GM18909 (cell line): ENCODE measurements around the gene LGR4.
"Not testable (repeated sequence)": the region's sequence is repeated elsewhere in the genome, so short reads cannot be mapped to it uniquely, and the experiment has no call there.

Experiments
- ATAC-seq: cut with Tn5 transposase; IDR thresholded peaks from one replicate; pipeline ENCODE4 v1.9.1; 2021; ENCODE audit warnings: mild to moderate bottlenecking; ENCODE audit not compliant: unreplicated experiment, poor library complexity

LGR4 gene

DNA sequence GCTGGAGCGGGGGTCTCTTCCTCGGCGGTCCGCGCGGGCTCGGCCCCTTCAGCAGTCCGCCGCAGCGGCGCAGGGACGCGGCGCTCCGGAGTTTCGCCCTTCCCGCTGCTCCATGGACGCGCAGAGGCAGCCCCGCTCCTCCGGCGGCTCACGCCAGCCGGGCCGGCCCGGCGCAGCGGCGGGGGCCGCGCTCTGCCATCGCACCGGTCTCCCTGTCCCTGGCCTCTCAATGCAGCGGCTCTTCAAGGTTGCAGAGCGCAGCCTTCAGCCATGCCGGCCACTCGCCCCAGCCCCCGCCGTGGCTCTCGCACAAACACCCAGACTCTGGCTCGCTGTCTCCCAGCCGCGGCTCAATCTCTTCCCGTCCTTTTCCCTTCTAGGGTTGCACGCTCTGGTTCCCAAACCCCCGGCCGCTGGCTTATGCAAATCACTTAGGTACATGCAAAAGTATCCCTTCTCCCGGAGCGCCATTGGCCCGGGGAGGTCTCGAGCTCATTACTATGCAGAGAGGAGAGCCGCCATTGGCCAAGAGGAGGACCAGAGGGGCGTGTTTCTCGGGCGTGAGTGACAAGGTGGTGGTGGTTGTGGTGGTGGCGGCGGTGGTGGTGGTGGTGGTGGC is at the start of gene LGR4:
TSS of gene LGR4 (minus strand) at position 393 of the 619 bp plus-strand sequence. CDS start 488 bp downstream, outside the sequence.
- ATAC-seq: peak; percentile 85

DNA sequence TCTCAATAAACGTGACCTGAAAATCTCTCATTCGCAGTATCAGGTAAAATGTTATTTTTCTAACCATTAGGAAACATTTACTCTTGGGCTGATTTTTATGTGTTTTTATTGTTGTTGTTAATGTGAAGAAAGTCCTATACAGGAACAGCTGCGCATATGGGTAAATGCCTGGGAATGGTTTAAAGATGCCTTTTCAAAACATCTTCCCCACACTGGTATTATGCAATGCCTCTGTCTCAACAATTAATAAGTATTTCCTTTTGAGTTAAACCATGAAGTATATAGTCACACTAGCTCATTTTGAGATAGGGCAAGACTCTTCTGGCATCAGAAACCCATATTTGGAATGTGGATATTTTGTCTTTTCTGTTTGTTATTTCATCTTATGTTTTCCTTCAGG is 47.6 kb upstream of the LGR4 start:
- ATAC-seq: no peak

DNA sequence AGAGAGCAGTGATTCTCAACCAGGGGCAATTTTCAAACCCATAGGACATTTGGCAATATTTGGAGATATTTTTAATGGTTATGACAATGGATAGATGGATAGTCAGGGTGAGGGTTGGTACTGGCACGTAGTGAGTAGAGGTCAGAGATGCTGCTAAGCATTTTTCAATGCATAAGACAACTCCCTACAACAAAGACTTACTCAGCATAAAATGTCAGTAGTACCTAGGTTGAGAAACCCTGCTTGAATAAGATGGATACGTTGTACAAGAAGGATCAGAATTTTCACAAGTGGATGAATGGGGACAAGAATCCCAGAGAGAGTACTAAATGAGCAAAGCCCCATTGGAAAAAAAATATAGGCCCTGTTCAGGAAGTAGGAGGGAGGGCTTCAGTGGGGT is 45.9 kb upstream of the LGR4 start:
- ATAC-seq: no peak

GRCh38 chr11:27517490-27517889 is 44.9 kb upstream of the LGR4 start:
- ATAC-seq: not testable (repeated sequence)

DNA sequence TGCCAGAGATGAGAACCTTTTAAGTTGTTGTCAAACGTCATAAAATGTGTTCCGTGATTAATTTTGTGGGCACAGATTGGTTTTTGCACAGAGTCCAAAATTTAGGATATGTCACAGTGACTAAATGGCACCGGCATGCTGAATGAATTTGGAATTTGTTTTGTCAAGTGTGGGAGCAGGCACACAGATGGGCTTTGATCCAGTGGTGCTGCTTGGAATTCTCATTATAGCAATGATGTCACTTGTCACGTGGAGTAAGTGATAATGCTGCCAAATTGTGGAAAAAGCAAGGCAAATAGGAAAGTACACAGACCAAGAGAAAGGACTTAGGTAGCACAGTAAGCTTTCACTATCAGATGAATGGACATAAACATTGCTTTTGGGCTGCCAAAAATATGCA is 42.0 kb upstream of the LGR4 start:
- no peak for ATAC-seq

- no peak for ATAC-seq
These were observed 41.5 kb upstream of the LGR4 start for GRCh38 chr11:27514076-27514475.

DNA sequence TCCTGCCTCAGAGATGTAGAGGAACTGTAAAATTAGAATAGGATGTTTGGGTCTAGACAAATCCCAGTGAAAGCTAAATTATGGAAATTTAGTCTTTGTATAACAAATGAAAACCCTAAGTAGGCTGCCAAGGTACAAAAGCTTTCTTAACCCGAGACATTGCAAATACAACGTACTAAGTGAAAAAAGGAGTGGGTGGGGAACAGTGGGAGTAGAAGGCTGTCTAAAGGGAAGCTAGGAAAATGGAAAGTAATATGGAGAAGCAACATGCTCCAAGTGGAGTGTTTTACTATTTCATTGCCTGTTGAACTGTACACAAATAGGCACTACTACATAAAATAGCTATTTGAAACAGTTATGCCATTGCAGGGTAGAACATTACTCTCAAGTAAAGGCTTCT is 40.8 kb upstream of the LGR4 start:
- ATAC-seq: no peak

DNA sequence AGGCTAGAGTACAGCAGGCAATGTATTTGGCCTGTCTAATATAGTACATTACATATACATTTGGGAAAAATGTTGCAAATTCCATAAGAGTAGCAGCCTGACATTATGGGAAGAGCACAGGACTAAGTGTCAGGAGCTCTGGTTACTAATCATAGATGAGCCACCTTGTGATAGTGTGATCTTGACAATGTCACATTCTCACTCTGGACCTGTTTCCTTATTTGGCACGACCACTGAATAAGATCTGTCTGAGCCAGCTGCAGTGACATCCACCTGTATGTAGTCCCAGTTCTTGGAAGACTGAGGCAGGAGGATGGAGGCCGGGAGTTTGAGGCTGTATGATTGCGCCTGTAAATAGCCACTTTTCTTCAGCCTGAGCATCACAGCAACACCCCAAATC is 39.6 kb upstream of the LGR4 start:
- no peak for ATAC-seq

DNA sequence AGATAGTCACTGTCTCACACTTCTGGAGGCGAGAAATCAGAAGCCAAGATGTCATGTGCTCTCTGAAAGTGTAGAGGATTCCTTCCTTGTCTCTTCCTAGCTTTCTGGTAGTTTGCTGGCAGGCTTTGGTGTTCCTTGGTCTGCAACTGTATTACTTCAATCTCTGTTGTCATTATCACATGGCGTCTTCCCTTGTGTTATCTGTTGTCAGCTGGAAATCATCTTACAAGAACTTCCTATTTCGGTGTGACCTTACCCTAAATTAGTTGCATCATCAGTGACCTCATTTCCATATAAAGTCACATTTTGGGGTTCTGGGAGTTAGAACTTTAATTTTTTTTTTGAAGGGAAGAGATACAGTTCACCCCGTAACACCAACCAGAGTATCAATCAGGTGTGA is 37.3 kb upstream of the LGR4 start:
- ATAC-seq: no peak

DNA sequence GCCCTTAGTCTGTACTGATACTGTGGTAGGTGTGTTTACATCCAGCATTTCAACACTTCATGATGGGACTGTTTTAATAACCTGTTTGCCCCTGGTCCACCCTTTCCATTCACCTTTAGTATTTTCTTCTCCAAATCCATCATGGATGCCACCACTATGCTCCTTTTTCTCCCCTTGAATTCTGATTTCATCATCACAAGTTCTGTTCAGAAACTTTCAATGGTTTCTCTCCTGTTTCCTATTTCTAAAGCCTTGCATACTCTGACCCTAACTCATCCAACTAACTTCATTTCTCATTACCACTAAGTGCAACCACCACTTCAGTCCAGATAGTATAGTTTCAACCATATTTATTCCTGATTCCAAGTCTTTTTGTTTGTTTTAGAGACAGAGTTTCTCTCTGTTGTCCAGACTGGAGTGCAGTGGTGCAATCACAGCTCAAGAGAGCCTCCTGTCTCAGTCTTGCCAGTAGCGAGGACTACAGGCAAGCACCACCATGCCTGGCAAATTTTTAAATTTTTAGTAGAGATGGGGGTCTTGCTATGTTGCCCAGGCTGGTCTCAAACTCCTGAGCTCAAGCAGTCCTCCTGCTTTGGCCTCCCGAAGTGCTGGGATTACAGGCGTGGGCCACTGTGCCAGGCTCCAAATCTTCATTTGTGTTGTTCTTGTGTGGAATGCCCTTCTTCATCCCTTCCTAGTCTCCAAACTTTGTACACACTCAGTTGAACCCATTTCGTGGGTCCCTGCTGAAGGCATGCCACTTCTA is 35.1 kb upstream of the LGR4 start:
- no peak for ATAC-seq

- ATAC-seq: peak; percentile 96
These were observed 33.9 kb upstream of the LGR4 start, which contains the start of gene LIN7C for GRCh38 chr11:27506200-27507182. Gene LIN7C (minus strand): TSS chr11:27506769. CDS start chr11:27506752, 17 bp downstream.

DNA sequence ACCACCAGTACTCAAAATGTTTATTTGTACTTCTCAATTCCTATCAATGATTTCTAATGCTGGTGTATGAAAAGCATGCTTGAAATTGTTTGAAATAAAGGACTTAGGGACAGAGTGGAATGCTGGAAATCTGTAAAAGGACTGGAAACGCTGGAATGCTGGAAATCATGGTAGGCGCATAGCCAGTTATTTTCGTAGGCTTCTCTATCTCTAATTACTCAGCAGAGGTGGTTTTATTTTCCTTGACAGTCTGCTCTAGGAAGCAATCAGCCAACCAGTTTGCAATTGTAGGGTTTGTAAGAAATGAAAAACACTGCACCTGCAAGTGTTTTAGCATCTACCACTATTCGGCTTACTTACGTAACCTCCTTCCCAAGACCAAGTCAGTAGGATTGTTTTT is 33.2 kb upstream of the LGR4 start:
- peak; percentile 3 for ATAC-seq

DNA sequence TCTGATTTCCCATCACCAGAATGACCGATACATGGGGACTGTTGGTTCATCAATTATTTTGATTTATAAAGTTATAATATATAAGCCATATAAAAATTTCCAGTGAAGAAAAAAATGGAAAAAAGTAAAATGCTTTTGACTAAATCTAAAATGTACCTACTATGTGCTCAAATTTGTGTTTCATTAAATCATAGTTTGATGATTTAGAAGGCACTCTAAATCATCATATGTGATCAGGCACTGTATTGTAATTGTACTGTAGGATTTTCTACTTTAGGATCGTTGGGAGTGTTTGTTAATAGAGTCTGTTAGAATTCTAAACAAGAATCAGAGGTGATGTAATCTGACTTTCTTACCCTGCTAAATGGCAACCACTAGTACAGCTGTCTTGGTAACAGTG is 31.6 kb upstream of the LGR4 start:
- no peak for ATAC-seq

- ATAC-seq: no peak
These were observed 28.5 kb upstream of the LGR4 start for GRCh38 chr11:27501100-27501499.

DNA sequence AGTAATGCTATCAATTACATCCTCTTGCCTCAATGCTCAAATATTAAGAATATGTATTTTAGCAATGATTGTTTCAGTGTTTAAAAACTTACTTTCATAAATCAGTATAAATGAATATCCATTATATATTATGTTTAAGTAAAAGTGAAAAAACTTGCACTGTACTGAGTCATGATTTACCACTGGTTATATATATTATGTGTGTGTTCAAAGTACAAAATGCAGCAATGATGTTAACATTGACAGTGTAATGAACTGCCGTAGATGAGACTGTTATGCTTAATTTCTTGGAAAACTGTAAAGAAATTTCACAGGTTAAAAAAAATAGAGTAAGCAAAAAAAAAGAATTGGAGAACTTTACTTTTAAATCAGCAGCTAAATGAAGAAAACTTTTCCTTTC is 25.3 kb upstream of the LGR4 start:
- no peak for ATAC-seq

- ATAC-seq: peak; percentile 88
These were observed 24.8 kb upstream of the LGR4 start for GRCh38 chr11:27497284-27497866.

- no peak for ATAC-seq
These were observed 23.9 kb upstream of the LGR4 start for GRCh38 chr11:27496461-27496860.

GRCh38 chr11:27495710-27496300 is 23.2 kb upstream of the LGR4 start:
- ATAC-seq: no peak

DNA sequence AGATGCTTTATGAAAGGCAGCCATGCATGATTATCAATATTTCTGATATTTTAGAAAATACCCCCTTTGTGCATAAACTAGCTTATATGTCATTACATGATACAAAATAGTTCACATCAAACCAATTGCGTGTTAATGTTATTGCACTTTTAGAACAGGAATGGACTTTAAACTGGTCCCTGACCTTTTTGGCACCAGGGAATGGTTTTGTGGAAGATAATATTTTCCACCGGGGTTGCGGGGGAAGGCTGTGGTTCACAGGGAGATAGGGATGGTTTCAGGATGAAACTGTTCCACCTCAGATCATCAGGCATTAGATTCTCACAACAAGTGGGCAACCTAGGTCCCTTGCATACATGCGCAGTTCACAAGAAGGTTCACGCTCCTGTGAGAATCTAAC is 16.5 kb upstream of the LGR4 start:
- no peak for ATAC-seq

DNA sequence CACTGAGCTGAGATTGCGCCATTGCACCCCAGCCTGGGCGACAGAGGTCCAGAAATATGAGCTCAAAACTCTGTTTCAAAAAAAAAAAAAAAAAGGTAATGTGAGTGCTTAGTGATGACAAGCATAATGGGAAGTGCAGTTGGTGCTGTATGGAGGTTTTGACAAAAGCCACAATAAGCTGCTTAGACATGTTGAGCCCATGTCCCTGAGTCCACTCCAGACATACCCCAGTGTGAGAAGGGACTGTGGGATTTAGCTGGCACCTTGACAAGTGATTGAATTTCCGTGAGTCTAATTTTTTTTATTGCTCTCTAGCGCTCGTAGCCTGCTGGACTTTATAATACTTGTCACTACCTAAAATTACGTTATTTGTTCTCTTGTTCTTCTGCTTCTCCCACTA is 15.1 kb upstream of the LGR4 start:
- ATAC-seq: no peak
